DOHH2 (cell line): Measurements from ENCODE around the gene GFY.

ENCODE experiments used
- CTCF ChIP-seq: fragments of 200-600 bp; sonication (generic); IDR thresholded peaks from one replicate; pipeline ENCODE4 v1.5.1; 2014; ENCODE audit warnings: antibody characterized with exemption, mild to moderate bottlenecking, low read depth, low read length; ENCODE audit not compliant: poor library complexity, severe bottlenecking
- EZH2phosphoT487 ChIP-seq: fragments of 200-600 bp; sonication (generic); IDR thresholded peaks from 2 replicates; pipeline ENCODE4 v1.6.1; 2017; ENCODE audit warnings: borderline replicate concordance, mild to moderate bottlenecking, antibody characterized with exemption, low read length, moderate library complexity, mixed read lengths

- no peak for TF ChIP-seq CTCF
- TF ChIP-seq EZH2phosphoT487 = no peak
Measured at GRCh38 chr19:49393881-49394280, 31.3 kb upstream of the GFY start.
